Muscle layer of colon (tissue), 2 donors: ENCODE results near the gene FLRT1.

ENCODE experiments used
- H3K27ac ChIP-seq: one replicate; pipeline ENCODE4 v1.7.0; 2013; ENCODE audit warnings: low read depth, mild to moderate bottlenecking, low read length, moderate library complexity
- H3K27me3 ChIP-seq, 2 donors: one replicate each; pipeline ENCODE4 v1.7.0; 2013; ENCODE audit warnings: low read length in 2 of 2, mild to moderate bottlenecking in 2 of 2; ENCODE audit not compliant: insufficient read depth in 2 of 2, control insufficient read depth in 1 of 2
- H3K36me3 ChIP-seq: one replicate; pipeline ENCODE4 v1.7.0; 2013; ENCODE audit warnings: mild to moderate bottlenecking, low read length; ENCODE audit not compliant: insufficient read depth
- H3K4me1 ChIP-seq: one replicate; pipeline ENCODE4 v1.7.0; 2013; ENCODE audit warnings: mild to moderate bottlenecking, low read length; ENCODE audit not compliant: insufficient read depth
- H3K4me3 ChIP-seq, 2 donors: one replicate each; pipeline ENCODE4 v1.7.0; 2013; ENCODE audit warnings: low read length in 2 of 2, low read depth in 1 of 2, mild to moderate bottlenecking in 1 of 2, moderate library complexity in 1 of 2
- H3K9ac ChIP-seq: one replicate; pipeline ENCODE4 v1.7.0; 2013; ENCODE audit warnings: low read length
- H3K9me3 ChIP-seq: one replicate; pipeline ENCODE4 v1.7.0; 2013; ENCODE audit warnings: mild to moderate bottlenecking, low read length
- donor health status: abdominal sarcoma.
- donor health status: Adenocarcinoma of cecum.

The FLRT1 gene

DNA sequence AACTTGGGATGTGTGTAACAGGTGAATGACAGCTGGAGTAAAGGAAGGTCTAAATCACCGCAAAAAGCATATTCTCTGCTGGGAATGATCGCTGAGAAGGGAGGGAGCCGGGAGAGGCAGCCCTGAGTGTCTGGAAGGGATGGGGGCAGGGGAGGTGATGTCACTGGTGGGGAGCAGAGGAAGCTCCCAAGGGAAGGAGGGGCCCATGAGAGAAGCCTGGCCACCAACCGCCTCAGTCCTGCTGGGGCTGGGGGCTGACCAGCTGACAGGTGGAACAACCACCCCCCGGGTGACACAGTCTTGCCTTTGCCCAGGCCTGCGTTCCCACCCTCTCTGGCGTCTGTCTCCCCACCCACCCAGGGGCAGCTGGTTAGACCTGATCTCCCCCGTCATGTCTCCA, 6.0 kb upstream of the FLRT1 start:
- Histone ChIP-seq H3K27ac (no peak overlapping the region), H3K4me3 (no peak overlapping the region), H3K4me1 (peaks cover 3% of the 10 kb centered on the region), H3K9ac (no peak overlapping the region), H3K27me3 (peaks cover 0 to 15% of the 10 kb centered on the region in 2 donors), H3K36me3 (no peaks in the 10 kb centered on the region), H3K9me3 (no peaks in the 10 kb centered on the region)

GRCh38 chr11:64031001-64031400, 4.7 kb upstream of the FLRT1 start:
- H3K9me3 ChIP-seq = no peaks in the 10 kb centered on the region

DNA sequence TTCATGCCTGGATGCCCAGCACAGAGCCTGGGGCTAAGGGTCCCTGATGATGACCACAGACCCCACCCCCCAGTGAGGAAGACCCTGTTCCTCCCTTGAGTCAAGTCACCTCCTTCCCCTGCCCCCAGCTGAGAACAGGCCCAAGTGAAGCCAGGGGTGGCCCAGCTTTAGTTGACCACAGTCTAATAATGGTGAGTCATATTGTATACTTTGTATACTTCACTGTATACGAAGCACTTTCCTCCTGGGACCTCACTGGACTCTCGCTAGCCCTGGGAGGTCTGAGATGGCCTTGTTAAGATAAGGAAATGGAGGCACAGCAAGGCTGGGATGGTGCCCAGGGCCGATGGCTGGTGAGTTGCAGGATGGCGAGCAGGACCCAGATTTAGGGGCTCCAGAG, 3.7 kb upstream of the FLRT1 start:
- Histone ChIP-seq H3K4me1 (peaks cover 8% of the 10 kb centered on the region), H3K36me3 (no peaks in the 10 kb centered on the region), H3K4me3 (no peak overlapping the region), H3K27ac (no peak overlapping the region), H3K27me3 (peaks cover 0 to 20% of the 10 kb centered on the region in 2 donors), H3K9ac (no peak overlapping the region), H3K9me3 (no peaks in the 10 kb centered on the region)

More at GRCh38 chr11:64031001-64031400, 4.7 kb upstream of the FLRT1 start:
- Histone ChIP-seq H3K4me1 (peaks cover 8% of the 10 kb centered on the region), H3K4me3 (no peak overlapping the region), H3K9ac (no peak overlapping the region), H3K27ac (no peak overlapping the region), H3K27me3 (peaks cover 0 to 20% of the 10 kb centered on the region in 2 donors), H3K36me3 (no peaks in the 10 kb centered on the region)

DNA sequence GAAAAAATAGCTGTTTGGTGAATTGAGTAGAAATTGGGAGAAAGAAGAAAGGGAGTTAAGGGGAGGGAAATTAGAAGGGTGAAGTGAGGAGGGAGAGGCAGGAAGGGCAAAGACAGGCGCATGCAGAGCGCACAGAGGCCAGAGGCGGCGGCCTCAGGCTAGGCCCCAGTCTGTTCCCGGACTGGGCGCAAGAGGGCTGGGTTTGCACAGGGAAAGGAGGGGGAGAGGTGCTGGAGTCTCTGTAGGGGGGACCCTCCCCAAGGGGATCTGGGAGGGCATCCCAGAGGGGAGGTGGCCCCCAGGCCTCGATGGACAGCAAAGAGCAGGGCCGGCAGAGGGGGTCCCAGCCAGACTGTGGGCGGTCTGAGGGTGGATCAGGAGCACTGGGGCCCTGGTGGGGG, 1.3 kb upstream of the FLRT1 start:
- Histone ChIP-seq H3K27ac (no peak overlapping the region), H3K9me3 (no peaks in the 10 kb centered on the region), H3K36me3 (no peaks in the 10 kb centered on the region), H3K27me3 (peaks cover 0 to 8% of the 10 kb centered on the region in 2 donors), H3K4me3 (no peak overlapping the region), H3K9ac (no peak overlapping the region), H3K4me1 (peaks cover 8% of the 10 kb centered on the region)

- no peak overlapping the region for H3K27ac ChIP-seq
- H3K9me3 ChIP-seq = no peaks in the 10 kb centered on the region
- H3K36me3 ChIP-seq = no peaks in the 10 kb centered on the region
- H3K4me3 ChIP-seq = peak overlapping the region; percentile 0 to 43
- peaks cover 8% of the 10 kb centered on the region for H3K4me1 ChIP-seq
- H3K27me3 ChIP-seq = peaks cover 0 to 8% of the 10 kb centered on the region in 2 donors
- H3K9ac ChIP-seq = no peak overlapping the region
These were observed 628 bp upstream of the FLRT1 start for GRCh38 chr11:64035081-64035524.

- Histone ChIP-seq H3K27ac (peak overlapping the region; percentile 92), H3K36me3 (no peaks in the 10 kb centered on the region), H3K9ac (peak overlapping the region; percentile 13), H3K27me3 (peaks cover 0 to 8% of the 10 kb centered on the region in 2 donors), H3K4me3 (peak overlapping the region; percentile 50 to 65), H3K9me3 (no peaks in the 10 kb centered on the region), H3K4me1 (peaks cover 8% of the 10 kb centered on the region)
These were observed 626 bp downstream of the FLRT1 start for GRCh38 chr11:64036087-64037026.

- Histone ChIP-seq H3K4me1 (peaks cover 8% of the 10 kb centered on the region), H3K27ac (peak overlapping the region; percentile 92), H3K9me3 (no peaks in the 10 kb centered on the region), H3K4me3 (peak overlapping the region; percentile 50 to 65), H3K36me3 (no peaks in the 10 kb centered on the region), H3K27me3 (peaks cover 0 to 8% of the 10 kb centered on the region in 2 donors), H3K9ac (peak overlapping the region; percentile 13)
These were observed 1.4 kb downstream of the FLRT1 start for GRCh38 chr11:64037027-64037634.

DNA sequence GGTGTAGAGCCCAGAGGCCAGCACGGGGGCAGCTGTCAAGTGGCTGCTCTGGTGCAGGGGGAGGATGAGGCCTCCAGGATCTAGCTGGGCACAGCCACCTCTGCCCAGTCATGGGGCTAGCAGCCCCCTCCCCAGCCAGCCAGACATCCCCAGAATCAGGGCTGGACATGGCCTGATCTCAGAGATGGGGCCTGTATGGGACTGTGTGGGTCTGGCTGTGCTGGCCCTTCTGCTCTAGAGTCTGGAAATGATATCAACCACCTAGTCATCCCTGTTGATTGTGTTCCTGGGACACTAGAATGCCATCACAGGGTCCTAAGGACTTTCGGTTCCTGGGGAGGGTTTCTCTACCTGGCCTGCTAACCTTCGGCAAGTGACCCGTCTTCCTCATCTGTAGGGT, 2.8 kb downstream of the FLRT1 start:
- peaks cover 0 to 8% of the 10 kb centered on the region in 2 donors for H3K27me3 ChIP-seq
- H3K9ac ChIP-seq = no peak overlapping the region
- H3K9me3 ChIP-seq = no peaks in the 10 kb centered on the region
- no peak overlapping the region for H3K27ac ChIP-seq
- no peak overlapping the region for H3K4me3 ChIP-seq
- peaks cover 8% of the 10 kb centered on the region for H3K4me1 ChIP-seq
- no peaks in the 10 kb centered on the region for H3K36me3 ChIP-seq

GRCh38 chr11:64039012-64039665, 3.4 kb downstream of the FLRT1 start:
- peaks cover 8% of the 10 kb centered on the region for H3K4me1 ChIP-seq
- no peak overlapping the region for H3K27ac ChIP-seq
- no peaks in the 10 kb centered on the region for H3K36me3 ChIP-seq
- no peak overlapping the region for H3K4me3 ChIP-seq
- H3K9ac ChIP-seq = no peak overlapping the region
- H3K9me3 ChIP-seq = no peaks in the 10 kb centered on the region
- peaks cover 0 to 8% of the 10 kb centered on the region in 2 donors for H3K27me3 ChIP-seq

GRCh38 chr11:64040684-64041322, 5.1 kb downstream of the FLRT1 start:
- H3K9ac ChIP-seq = no peak overlapping the region
- peak overlapping the region; percentile 23 for H3K27ac ChIP-seq
- H3K9me3 ChIP-seq = no peaks in the 10 kb centered on the region
- peaks cover 6% of the 10 kb centered on the region for H3K4me1 ChIP-seq
- no peaks in the 10 kb centered on the region for H3K36me3 ChIP-seq
- no peak overlapping the region for H3K4me3 ChIP-seq
- no peaks in the 10 kb centered on the region for H3K27me3 ChIP-seq

GRCh38 chr11:64041846-64042245, 6.1 kb downstream of the FLRT1 start:
- Histone ChIP-seq H3K27me3 (no peaks in the 10 kb centered on the region), H3K27ac (no peak overlapping the region), H3K36me3 (no peaks in the 10 kb centered on the region), H3K9ac (no peak overlapping the region), H3K9me3 (no peaks in the 10 kb centered on the region), H3K4me3 (no peak overlapping the region), H3K4me1 (peaks cover 6% of the 10 kb centered on the region)
